H1 (cell line): ENCODE data around the gene CDCA7. TPM values are rescaled to one million over a fixed set of nuclear protein-coding genes. Genes with fewer than 3 reads are reported as not detected.

Experiments
- CTCF ChIA-PET: fragments of 300-600 bp; sonication (Branson Sonifier 250); formaldehyde crosslinking; loops from one replicate; lab custom pipeline; 2021; ENCODE audit not compliant: partially characterized antibody; lab: Charles Lee
- POLR2A ChIA-PET: fragments of 300-600 bp; sonication (Branson Sonifier 250); formaldehyde crosslinking; loops from one replicate; lab custom pipeline; 2021; ENCODE audit warnings: inconsistent platforms; ENCODE audit not compliant: partially characterized antibody; lab: Charles Lee
- DNase-seq, 2 experiments: peaks; one replicate each; pipeline versions ENCODE4 v3.0.0 to v3.0.0-alpha.2; 2010 to 2022; ENCODE audit warnings: low spot score in 2 of 2, low read depth in 1 of 2, mixed read lengths in 1 of 2
- FAIRE-seq: peaks from 2 replicates; lab custom pipeline; 2011; peaks lifted over from hg19 to GRCh38; lab: Jason Lieb, UNC
- H2AFZ ChIP-seq: 2 replicates; pipeline ENCODE4 v1.8.1; 2012; ENCODE audit warnings: low read length, inconsistent platforms
- H2AK5ac ChIP-seq: 2 replicates; pipeline ENCODE4 v1.6.1; 2013; ENCODE audit warnings: low read depth, low read length
- H2BK120ac ChIP-seq: replicated peaks from 2 replicates; pipeline ENCODE3; 2013; ENCODE audit warnings: low read depth, low read length, inconsistent platforms
- H2BK12ac ChIP-seq: 2 replicates; pipeline ENCODE4 v1.6.1; 2013; ENCODE audit warnings: low read depth, low read length
- H2BK15ac ChIP-seq: 2 replicates; pipeline ENCODE4 v1.6.1; 2013; ENCODE audit warnings: low read length
- H2BK20ac ChIP-seq: 2 replicates; pipeline ENCODE4 v1.6.1; 2013; ENCODE audit warnings: low read length
- H2BK5ac ChIP-seq: 2 replicates; pipeline ENCODE4 v1.6.1; 2013; ENCODE audit warnings: low read depth, low read length
- H3K14ac ChIP-seq: 2 replicates; pipeline ENCODE4 v1.6.1; 2013; ENCODE audit warnings: inconsistent platforms; ENCODE audit not compliant: insufficient read length
- H3K18ac ChIP-seq: 2 replicates; pipeline ENCODE4 v1.6.1; 2013; ENCODE audit warnings: low read length; ENCODE audit errors: extremely low read depth
- H3K23ac ChIP-seq: 2 replicates; pipeline ENCODE4 v1.6.1; 2013; ENCODE audit warnings: inconsistent platforms; ENCODE audit not compliant: insufficient read length
- H3K23me2 ChIP-seq: 2 replicates; pipeline ENCODE4 v1.6.1; 2013; ENCODE audit warnings: low read depth, low read length
- H3K27ac ChIP-seq: 2 replicates; pipeline ENCODE4 v1.6.1; 2011; ENCODE audit warnings: low read depth, low read length, inconsistent platforms
- H3K27me3 ChIP-seq, 4 experiments: replicated peaks in 1 of 4; 1 replicate in 1 of 4; 2 replicates in 3 of 4; pipeline versions ENCODE4 v1.6.1 to v1.8.1; 2011 to 2013; ENCODE audit warnings: low read length in 3 of 4, mild to moderate bottlenecking in 3 of 4, inconsistent platforms in 2 of 4, mixed read lengths in 2 of 4, moderate library complexity in 1 of 4; ENCODE audit not compliant: control insufficient read depth in 3 of 4, insufficient read depth in 3 of 4; ENCODE audit errors: extremely low read depth in 1 of 4
- H3K36me3 ChIP-seq, 4 experiments: 2 replicates each; pipeline versions ENCODE4 v1.6.1 to v1.8.1; 2011 to 2013; ENCODE audit warnings: mild to moderate bottlenecking in 4 of 4, low read length in 3 of 4, moderate library complexity in 2 of 4, control low read depth in 1 of 4, inconsistent platforms in 1 of 4; ENCODE audit not compliant: insufficient read depth in 4 of 4, control insufficient read depth in 2 of 4
- H3K4ac ChIP-seq: replicated peaks from 2 replicates; pipeline ENCODE3; 2013; ENCODE audit warnings: low read length, low read depth, mixed read lengths, inconsistent platforms; ENCODE audit not compliant: insufficient read length
- H3K4me1 ChIP-seq, 4 experiments: replicated peaks in 1 of 4; 1 replicate in 1 of 4; 2 replicates in 3 of 4; pipeline versions ENCODE4 v1.6.1 to v1.8.1; 2011 to 2013; ENCODE audit warnings: low read length in 3 of 4, inconsistent platforms in 2 of 4, mixed read lengths in 1 of 4; ENCODE audit not compliant: insufficient read depth in 4 of 4, control insufficient read depth in 3 of 4
- H3K4me2 ChIP-seq, 2 experiments: 2 replicates each; pipeline versions ENCODE4 v1.6.1 to v1.8.1; 2011 to 2013; ENCODE audit warnings: low read depth in 2 of 2, low read length in 2 of 2, control low read depth in 1 of 2, inconsistent platforms in 1 of 2, mild to moderate bottlenecking in 1 of 2; ENCODE audit not compliant: insufficient read depth in 1 of 2
- H3K4me3 ChIP-seq, 4 experiments: fragments of 200-600, 300-600 bp in 1 of 4; sonication (generic), shearing (Covaris generic), sonication (Bioruptor Twin) in 1 of 4; 2 replicates each; pipeline versions ENCODE4 v1.5.1 to v1.8.1; 2011 to 2016; ENCODE audit warnings: low read length in 4 of 4, low read depth in 3 of 4, control low read depth in 2 of 4, inconsistent platforms in 2 of 4, mild to moderate bottlenecking in 2 of 4, mixed read lengths in 1 of 4, moderate library complexity in 1 of 4; ENCODE audit not compliant: insufficient read depth in 2 of 4; ENCODE audit errors: extremely low read depth in 1 of 4
- H3K56ac ChIP-seq: replicated peaks from 2 replicates; pipeline ENCODE3; 2013; ENCODE audit warnings: low read depth, mild to moderate bottlenecking, mixed read lengths, low read length, inconsistent platforms; ENCODE audit not compliant: insufficient read length
- H3K79me1 ChIP-seq: 2 replicates; pipeline ENCODE4 v1.6.1; 2013; ENCODE audit warnings: low read depth, low read length, control low read depth
- H3K79me2 ChIP-seq, 2 experiments: 2 replicates each; pipeline versions ENCODE4 v1.6.1 to v1.8.1; 2012 to 2013; ENCODE audit warnings: low read length in 2 of 2, mild to moderate bottlenecking in 2 of 2, inconsistent platforms in 1 of 2; ENCODE audit not compliant: insufficient read depth in 2 of 2, control insufficient read depth in 1 of 2
- H3K9ac ChIP-seq, 4 experiments: replicated peaks in 1 of 4; 1 replicate in 1 of 4; 2 replicates in 3 of 4; pipeline versions ENCODE4 v1.6.1 to v1.8.1; 2011 to 2013; ENCODE audit warnings: low read depth in 3 of 4, low read length in 3 of 4, control low read depth in 2 of 4, mild to moderate bottlenecking in 2 of 4, moderate library complexity in 2 of 4, inconsistent platforms in 1 of 4; ENCODE audit errors: extremely low read depth in 1 of 4
- H3K9me3 ChIP-seq, 2 experiments: 2 replicates each; pipeline versions ENCODE4 v1.6.1 to v1.8.1; 2012 to 2013; ENCODE audit warnings: mild to moderate bottlenecking in 2 of 2, moderate library complexity in 2 of 2, control low read depth in 1 of 2, inconsistent platforms in 1 of 2, low read depth in 1 of 2, low read length in 1 of 2, mixed read lengths in 1 of 2; ENCODE audit not compliant: insufficient read depth in 2 of 2
- H4K20me1 ChIP-seq, 2 experiments: replicated peaks in 1 of 2; 2 replicates each; pipeline versions ENCODE3 to v1.8.1; 2011 to 2013; ENCODE audit warnings: inconsistent platforms in 2 of 2, low read length in 2 of 2, mild to moderate bottlenecking in 1 of 2; ENCODE audit not compliant: insufficient read depth in 2 of 2, control insufficient read depth in 1 of 2
- H4K5ac ChIP-seq: 2 replicates; pipeline ENCODE4 v1.6.1; 2013; ENCODE audit warnings: low read length, low read depth, mixed read lengths, inconsistent platforms; ENCODE audit not compliant: insufficient read length
- H4K8ac ChIP-seq: 2 replicates; pipeline ENCODE4 v1.8.0; 2013; ENCODE audit warnings: mild to moderate bottlenecking, moderate library complexity, low read length, inconsistent platforms; ENCODE audit not compliant: insufficient read depth; ENCODE audit errors: extremely low read depth
- H4K91ac ChIP-seq: replicated peaks from 2 replicates; pipeline ENCODE3; 2013; ENCODE audit warnings: low read length, mixed read lengths, inconsistent platforms; ENCODE audit not compliant: insufficient read length
- ATF2 ChIP-seq: IDR thresholded peaks from 2 replicates; pipeline ENCODE4 v1.6.1; 2012; ENCODE audit warnings: low read length, inconsistent platforms
- CTCF ChIP-seq, 3 experiments: IDR thresholded peaks; 1 replicate in 2 of 3; 2 replicates in 1 of 3; pipeline versions ENCODE4 v1.5.1 to v1.6.1; 2011; ENCODE audit warnings: low read length in 3 of 3, mild to moderate bottlenecking in 3 of 3, inconsistent platforms in 2 of 3, low read depth in 1 of 3, moderate library complexity in 1 of 3; ENCODE audit not compliant: insufficient read depth in 1 of 3; ENCODE audit errors: control extremely low read depth in 1 of 3
- POLR2AphosphoS5 ChIP-seq: IDR thresholded peaks from 2 replicates; pipeline ENCODE4 v1.6.1; 2011; ENCODE audit warnings: low read depth, low read length
- SP4 ChIP-seq: IDR thresholded peaks from 2 replicates; pipeline ENCODE4 v1.6.1; 2012; ENCODE audit warnings: low read length, inconsistent platforms
- TAF1 ChIP-seq: IDR thresholded peaks from 2 replicates; pipeline ENCODE4 v1.6.1; 2011; ENCODE audit warnings: mild to moderate bottlenecking, low read depth, low read length
- TEAD4 ChIP-seq: IDR thresholded peaks from 2 replicates; pipeline ENCODE4 v1.6.1; 2012; ENCODE audit warnings: low read depth, low read length, inconsistent platforms, mixed read lengths
- USF2 ChIP-seq: IDR thresholded peaks from 2 replicates; pipeline ENCODE4 v1.6.1; 2011; ENCODE audit warnings: low read length, improper control_type of control experiment
- WGBS, 2 experiments: shearing (Covaris generic) in 1 of 2; methylation state at CpG; one replicate each; pipeline versions ENCODE4 v1.1.6 to v1.1.7; 2013 to 2015; ENCODE audit warnings: low lambda C conversion rate in 2 of 2, mixed read lengths in 2 of 2, inconsistent platforms in 1 of 2, low coverage in 1 of 2, missing lambda C conversion rate in 1 of 2; ENCODE audit not compliant: insufficient replicate concordance in 2 of 2, insufficient coverage in 1 of 2, insufficient read length in 1 of 2; ENCODE audit errors: extremely low coverage in 1 of 2, missing lambda C conversion rate in 1 of 2; 5-methylcytosine and 5-hydroxymethylcytosine counted together
- polyA plus RNA-seq, 7 experiments: library from polyadenylated mRNA; depleted of rRNA in 3 of 7; stranded (reverse) in 5 of 7; unstranded in 2 of 7; fragments of >200 nt in 5 of 7; fragments of 200-250 nt in 2 of 7; gene quantifications; 1 replicate in 5 of 7; 2 replicates in 1 of 7; 4 replicates in 1 of 7; pipeline versions ENCODE4 v1.2.1 to v1.2.3, GENCODE V29; 2011 to 2013; ENCODE audit warnings: missing spikeins in 2 of 7, mixed read lengths in 2 of 7
- total RNA-seq: library from RNA; stranded (reverse); fragmentation: NEBNext Ultra II Directional; extraction: Animal tissue kit (Norgen Biotek cat#: 25700); gene quantifications from 2 replicates; pipeline ENCODE4 v1.2.1, GENCODE V29; 2021

CDCA7 gene
- total and polyA plus RNA-seq, 2 of the 8 experiments (the other 6 are each of a cell fraction or from before 2014, with no cell fraction given): 64.4 to 80.4 TPM

- H2BK20ac ChIP-seq: no peak overlapping the region
- H3K36me3 ChIP-seq: no peaks in the 10 kb centered on the region
- ChIA-PET POLR2A (interaction anchor here (0.6 kb wide), 1 partner anchor 62 kb away, joined by 6 read pairs; no protein-coding TSS in a partner anchor), CTCF (interaction anchor here (0.6 to 1.6 kb wide), 3 partner anchors 26 to 93 kb away, joined by 3 to 4 read pairs (median 3); no protein-coding TSS in a partner anchor)
- H3K27ac ChIP-seq: no peak overlapping the region
- H4K8ac ChIP-seq: no peak overlapping the region
- H3K4ac ChIP-seq: no peak overlapping the region
- H3K9ac ChIP-seq: no peak overlapping the region
- H2AFZ ChIP-seq: no peak overlapping the region
- H3K23ac ChIP-seq: no peak overlapping the region
- no peak overlapping the region for H2AK5ac ChIP-seq
- H4K20me1 ChIP-seq: no peaks in the 10 kb centered on the region
- no peak overlapping the region for H3K56ac ChIP-seq
- H4K91ac ChIP-seq: no peak overlapping the region
- H4K5ac ChIP-seq: no peak overlapping the region
- no peaks in the 10 kb centered on the region for H3K79me1 ChIP-seq
- no peak overlapping the region for H3K4me3 ChIP-seq
- no peaks in the 10 kb centered on the region; the same call in 1 of the 2 replicates for H3K23me2 ChIP-seq
- WGBS, 2 experiments: 42% methylated on average over 4 of the region's 4 CpGs; no CpG with 5 or more reads in 1 of the 2 experiments
- no peak overlapping the region for H3K14ac ChIP-seq
- H2BK5ac ChIP-seq: peak overlapping the region; percentile 88; the same call in 1 of the 2 replicates
- FAIRE-seq (no peak), DNase-seq (no peak)
- peaks cover 4 to 25% (median 7%) of the 10 kb centered on the region in 4 experiments; a peak in 6 of 7 replicates for H3K4me1 ChIP-seq
- H2BK15ac ChIP-seq: no peak overlapping the region
- H3K27me3 ChIP-seq: no peaks in the 10 kb centered on the region
- no peaks in the 10 kb centered on the region for H3K79me2 ChIP-seq
- H2BK12ac ChIP-seq: no peak overlapping the region
- no peaks in the 10 kb centered on the region for H3K9me3 ChIP-seq
- no peak overlapping the region for H2BK120ac ChIP-seq
- peak overlapping the region in 1 of 2 experiments; percentile 9; a peak in 1 of 4 replicates for H3K4me2 ChIP-seq
- 0 out of 2 replicates have a peak overlapping the region, but pooled peaks have one; percentile 40 for H3K18ac ChIP-seq
- no peak for TF ChIP-seq ATF2
- no peak for TF ChIP-seq TEAD4
- no peak for TF ChIP-seq TAF1
- no peak for TF ChIP-seq POLR2AphosphoS5
- TF ChIP-seq SP4: no peak
- no peak for TF ChIP-seq USF2
- no peak for TF ChIP-seq CTCF (IDR thresholded peaks at IDR 0.05; ENCODE audit: control extremely low read depth in 1 of 3, insufficient read depth in 1 of 3, low read depth in 1 of 3, low read length in 3 of 3)
Observed at GRCh38 chr2:173307293-173307692, 47.4 kb upstream of the CDCA7 start.
